ENCODE results near the gene CEL.

Gene CEL

GRCh38 chr9:133099726-133100505 lies 38.1 kb downstream of the CEL start:
- TF ChIP-seq CTCF (IDR thresholded peaks at IDR 0.05; ENCODE audit: extremely low read depth, missing control alignments) = no peak
- DNase-seq (ENCODE audit: low spot score) = no peak

GRCh38 chr9:133100506-133101355 lies 39.0 kb downstream of the CEL start:
- TF ChIP-seq CTCF (IDR thresholded peaks at IDR 0.05; ENCODE audit: extremely low read depth, missing control alignments) = no peak
- DNase-seq (ENCODE audit: low spot score) = no peak

DNA sequence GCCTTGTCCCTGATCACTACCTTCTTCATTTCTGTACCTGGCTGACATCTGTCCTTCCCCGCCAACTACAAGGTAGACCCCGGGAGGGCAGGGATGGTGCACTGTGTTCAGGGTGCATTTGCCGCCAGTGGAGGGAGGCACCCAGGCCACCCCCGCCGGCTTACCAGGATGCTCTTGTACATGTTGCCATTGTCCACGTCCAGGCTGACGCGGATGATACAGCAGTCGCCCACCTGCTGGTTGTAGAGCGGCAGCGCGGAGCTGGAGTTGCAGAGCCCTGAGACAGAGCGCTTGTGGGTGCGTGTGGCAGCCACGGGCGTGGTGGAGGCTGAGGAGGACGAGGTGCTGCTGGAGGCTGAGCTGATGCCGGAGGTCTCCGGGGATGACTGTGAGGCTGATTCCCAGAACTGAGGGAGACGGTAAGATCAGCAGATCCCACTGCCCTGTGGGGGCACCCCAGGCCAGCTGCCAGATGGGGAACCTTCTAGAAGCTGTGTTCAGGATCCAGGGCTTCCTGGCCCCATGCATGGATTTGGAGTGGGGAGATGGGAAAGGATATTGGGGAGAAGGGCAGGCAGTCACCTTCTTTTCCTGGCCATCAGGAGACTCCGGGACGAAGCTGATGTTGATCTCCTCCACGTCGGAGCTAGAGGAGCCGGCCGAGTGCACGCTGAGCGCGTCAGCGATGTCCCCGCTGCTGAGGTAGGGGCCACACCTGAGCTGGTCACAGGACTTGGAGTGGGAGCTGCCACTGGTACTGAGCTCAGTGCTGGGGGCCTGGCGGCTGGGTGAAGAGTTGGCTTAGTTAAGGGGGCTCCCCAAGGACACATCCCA lies 39.8 kb downstream of the CEL start:
- TF ChIP-seq CTCF (IDR thresholded peaks at IDR 0.05; ENCODE audit: extremely low read depth, missing control alignments) = no peak
- DNase-seq (ENCODE audit: low spot score) = no peak

- DNase-seq (ENCODE audit: low spot score) = no peak
- TF ChIP-seq CTCF (IDR thresholded peaks at IDR 0.05; ENCODE audit: extremely low read depth, missing control alignments) = no peak
These were observed 40.6 kb downstream of the CEL start for GRCh38 chr9:133102190-133103021.

- TF ChIP-seq CTCF (IDR thresholded peaks at IDR 0.05; ENCODE audit: extremely low read depth, missing control alignments) = peak; percentile 85
- peak; percentile 83 for DNase-seq (ENCODE audit: low spot score)
These were observed 41.6 kb downstream of the CEL start for GRCh38 chr9:133103183-133103986.

GRCh38 chr9:133103987-133104505 lies 42.3 kb downstream of the CEL start:
- no peak for TF ChIP-seq CTCF (IDR thresholded peaks at IDR 0.05; ENCODE audit: extremely low read depth, missing control alignments)
- DNase-seq (ENCODE audit: low spot score) = no peak

Measured in GM20000 (cell line).